Fibroblast of the conjunctiva (primary cell): ENCODE results near the gene TSPAN18.

ENCODE experiments used
- DNase-seq: peaks from one replicate; pipeline ENCODE4 v3.0.0-alpha.2; 2010; ENCODE audit warnings: low read depth

TSPAN18 gene

DNA sequence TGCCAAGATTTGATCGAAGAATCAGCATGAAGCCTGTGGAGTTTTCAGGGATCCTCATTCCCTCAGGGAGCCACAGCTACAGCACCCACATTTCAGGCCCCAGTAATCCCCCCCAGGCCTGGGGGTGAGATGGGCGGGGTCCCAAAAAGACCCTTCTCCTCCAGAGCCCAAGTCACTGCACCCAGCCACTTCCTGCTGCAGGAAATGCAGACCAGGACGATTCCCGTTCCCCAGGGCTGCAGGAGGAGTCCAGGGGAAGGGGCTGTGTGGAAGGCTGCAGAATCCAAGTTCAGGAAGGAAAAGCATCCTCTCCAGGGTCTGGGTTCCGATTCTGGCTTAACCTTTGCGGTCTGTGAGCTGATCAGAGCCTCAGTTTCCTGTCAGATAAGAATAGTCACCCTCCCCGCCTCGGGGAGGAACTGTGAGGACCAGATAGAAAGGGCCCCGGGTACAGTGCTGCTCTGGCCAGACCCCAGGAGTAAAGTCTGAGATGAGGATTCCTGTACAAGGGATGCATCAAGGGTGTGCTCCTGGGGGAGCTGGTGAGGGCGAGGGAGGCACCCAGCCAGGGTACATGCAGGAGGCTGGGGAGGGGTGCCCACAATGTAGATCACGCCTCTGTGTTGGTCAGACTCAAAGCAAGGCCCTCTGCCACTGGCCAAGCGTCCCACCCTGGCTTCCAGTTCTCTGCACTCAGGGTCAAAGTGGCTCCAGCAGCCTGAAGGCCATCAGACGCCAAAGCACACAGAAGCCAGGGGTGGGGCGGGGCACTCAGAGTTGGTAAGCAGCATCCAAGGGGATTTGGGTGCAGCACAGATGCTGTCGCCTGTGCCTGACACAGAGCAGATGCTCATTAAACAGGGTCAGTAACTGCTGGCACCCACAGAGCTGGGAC is 254.0 kb downstream of the TSPAN18 start:
- DNase-seq, result no peak
